Type B pancreatic cell (in vitro differentiated cells): ENCODE results near the gene AMBRA1. TPM values are rescaled to one million over a fixed set of nuclear protein-coding genes. Genes with fewer than 3 reads are reported as not detected.
A peak's percentile ranks its signal among the peaks of the same experiment; 100 is the strongest.
"Not testable (repeated sequence)": the region's sequence is repeated elsewhere in the genome, so short reads cannot be mapped to it uniquely, and the experiment has no call there.

Source experiments
- DNase-seq: peaks from one replicate; pipeline ENCODE4 v3.0.0; 2021; ENCODE audit warnings: mixed read lengths; ENCODE audit not compliant: unreplicated experiment; ENCODE audit errors: extremely low spot score
- H3K27ac Mint-ChIP-seq: 2 replicates; pipeline ENCODE4 v1.8.0; 2021; ENCODE audit warnings: mild to moderate bottlenecking, mixed read lengths
- H3K27me3 Mint-ChIP-seq: 2 replicates; pipeline ENCODE4 v1.8.0; 2021; ENCODE audit warnings: mixed read lengths
- H3K36me3 Mint-ChIP-seq: 2 replicates; pipeline ENCODE4 v1.8.0; 2021; ENCODE audit warnings: mixed read lengths
- H3K4me1 Mint-ChIP-seq: one replicate; pipeline ENCODE4 v1.8.0; 2021; ENCODE audit warnings: mixed read lengths; ENCODE audit not compliant: unreplicated experiment
- H3K4me3 Mint-ChIP-seq: 2 replicates; pipeline ENCODE4 v1.8.0; 2021; ENCODE audit warnings: mild to moderate bottlenecking, mixed read lengths
- H3K9me3 Mint-ChIP-seq: 2 replicates; pipeline ENCODE4 v1.8.0; 2021; ENCODE audit warnings: mixed read lengths
- CTCF ChIP-seq: fragments of 200-600 bp; sonication (generic); conservative IDR thresholded peaks from 2 replicates; pipeline ENCODE4 v1.5.0; 2021; ENCODE audit warnings: antibody characterized with exemption, mild to moderate bottlenecking
- total RNA-seq: library from RNA; stranded (reverse); gene quantifications from 2 replicates; pipeline ENCODE4 v1.2.1, GENCODE V29; 2021; ENCODE audit warnings: low replicate concordance

AMBRA1 gene
- total RNA-seq, 1 donor from 2014 or later = 38.8 TPM

- TF ChIP-seq CTCF = peak; percentile 52
- no peak overlapping the region for H3K4me3 Mint-ChIP-seq
- no peaks in the 10 kb centered on the region for H3K36me3 Mint-ChIP-seq
- DNase-seq = no peak
- H3K27ac Mint-ChIP-seq = no peak overlapping the region
- no peaks in the 10 kb centered on the region for H3K9me3 Mint-ChIP-seq
- no peaks in the 10 kb centered on the region for H3K27me3 Mint-ChIP-seq
- H3K4me1 Mint-ChIP-seq = peaks cover 38% of the 10 kb centered on the region
Observed at GRCh38 chr11:46521961-46522681, 71.7 kb downstream of the AMBRA1 start.

- DNase-seq = no peak
- TF ChIP-seq CTCF = no peak
- H3K36me3 Mint-ChIP-seq = no peaks in the 10 kb centered on the region
- no peaks in the 10 kb centered on the region for H3K9me3 Mint-ChIP-seq
- H3K27me3 Mint-ChIP-seq = no peaks in the 10 kb centered on the region
- no peak overlapping the region for H3K27ac Mint-ChIP-seq
- no peak overlapping the region for H3K4me3 Mint-ChIP-seq
- peaks cover 38% of the 10 kb centered on the region for H3K4me1 Mint-ChIP-seq
Observed at GRCh38 chr11:46520971-46521745, 72.7 kb downstream of the AMBRA1 start.

- H3K27ac Mint-ChIP-seq = peak overlapping the region; percentile 8
- no peaks in the 10 kb centered on the region for H3K9me3 Mint-ChIP-seq
- H3K36me3 Mint-ChIP-seq = no peaks in the 10 kb centered on the region
Observed at GRCh38 chr11:46519351-46519750, 74.5 kb downstream of the AMBRA1 start.

GRCh38 chr11:46518928-46519327, 74.9 kb downstream of the AMBRA1 start:
- not testable (repeated sequence) for DNase-seq, H3K9me3 Mint-ChIP-seq, H3K36me3 Mint-ChIP-seq, H3K27me3 Mint-ChIP-seq, H3K4me3 Mint-ChIP-seq
- H3K27ac Mint-ChIP-seq = peak overlapping the region; percentile 8
- peaks cover 46% of the 10 kb centered on the region for H3K4me1 Mint-ChIP-seq

More at GRCh38 chr11:46519351-46519750, 74.5 kb downstream of the AMBRA1 start:
- TF ChIP-seq CTCF = no peak
- Mint-ChIP-seq H3K27me3 (no peaks in the 10 kb centered on the region), H3K4me3 (no peak overlapping the region), H3K4me1 (peaks cover 41% of the 10 kb centered on the region)
- DNase-seq = no peak

- Mint-ChIP-seq H3K4me1 (peaks cover 25% of the 10 kb centered on the region), H3K9me3 (no peaks in the 10 kb centered on the region), H3K27me3 (no peaks in the 10 kb centered on the region), H3K4me3 (no peak overlapping the region), H3K36me3 (peaks cover 3% of the 10 kb centered on the region), H3K27ac (peak overlapping the region; percentile 14)
- no peak for TF ChIP-seq CTCF
- no peak for DNase-seq
Observed at GRCh38 chr11:46514370-46514769, 79.5 kb downstream of the AMBRA1 start.

GRCh38 chr11:46513934-46514342, 79.9 kb downstream of the AMBRA1 start:
- TF ChIP-seq CTCF = no peak
- no peak overlapping the region for H3K4me3 Mint-ChIP-seq
- peaks cover 6% of the 10 kb centered on the region for H3K36me3 Mint-ChIP-seq
- H3K27me3 Mint-ChIP-seq = no peaks in the 10 kb centered on the region
- peaks cover 22% of the 10 kb centered on the region for H3K4me1 Mint-ChIP-seq
- peak overlapping the region; percentile 14 for H3K27ac Mint-ChIP-seq
- no peak for DNase-seq
- no peaks in the 10 kb centered on the region for H3K9me3 Mint-ChIP-seq
